Mesenchymal stem cell (in vitro differentiated cells and primary cell): Measurements from ENCODE around the gene CDC7.

Experiments
- DNase-seq: peaks from one replicate; pipeline ENCODE4 v3.0.0-alpha.2; 2013
- H2AFZ ChIP-seq: one replicate; pipeline ENCODE4 v1.6.1; 2013; ENCODE audit warnings: low read depth, mild to moderate bottlenecking, control low read depth, inconsistent platforms, low read length, moderate library complexity
- H2AK5ac ChIP-seq: 2 replicates; pipeline ENCODE4 v1.6.1; 2013; ENCODE audit warnings: low read length, moderate library complexity, mild to moderate bottlenecking, inconsistent platforms; ENCODE audit not compliant: severe bottlenecking
- H2BK120ac ChIP-seq: one replicate; pipeline ENCODE4 v1.6.1; 2013; ENCODE audit warnings: low read depth, mild to moderate bottlenecking, inconsistent platforms, low read length, moderate library complexity
- H2BK12ac ChIP-seq, 2 experiments: one replicate each; pipeline ENCODE4 v1.6.1; 2013; ENCODE audit warnings: inconsistent platforms in 2 of 2, low read length in 2 of 2, mild to moderate bottlenecking in 2 of 2, moderate library complexity in 2 of 2, control low read depth in 1 of 2
- H2BK15ac ChIP-seq: one replicate; pipeline ENCODE4 v1.6.1; 2013; ENCODE audit warnings: mild to moderate bottlenecking, low read depth, inconsistent platforms; ENCODE audit not compliant: poor library complexity, severe bottlenecking
- H2BK5ac ChIP-seq: 2 replicates; pipeline ENCODE4 v1.6.1; 2013; ENCODE audit warnings: low read depth, mild to moderate bottlenecking, low read length, control low read depth, inconsistent platforms; ENCODE audit not compliant: poor library complexity, severe bottlenecking
- H3K14ac ChIP-seq, 2 experiments: one replicate each; pipeline ENCODE4 v1.6.1; 2013; ENCODE audit warnings: inconsistent platforms in 2 of 2, low read length in 2 of 2, control low read depth in 1 of 2, mild to moderate bottlenecking in 1 of 2, moderate library complexity in 1 of 2
- H3K18ac ChIP-seq, 2 experiments: one replicate each; pipeline ENCODE4 v1.6.1; 2013; ENCODE audit warnings: inconsistent platforms in 2 of 2, low read length in 2 of 2, control low read depth in 1 of 2, low read depth in 1 of 2, mild to moderate bottlenecking in 1 of 2
- H3K23ac ChIP-seq, 2 experiments: one replicate each; pipeline ENCODE4 v1.6.1; 2013; ENCODE audit warnings: inconsistent platforms in 2 of 2, low read length in 2 of 2, mild to moderate bottlenecking in 2 of 2, moderate library complexity in 2 of 2, control low read depth in 1 of 2
- H3K27ac ChIP-seq: 2 replicates; pipeline ENCODE4 v1.5.1; 2013; ENCODE audit warnings: mild to moderate bottlenecking, moderate library complexity, low read length, control low read depth, inconsistent platforms; ENCODE audit not compliant: poor library complexity, severe bottlenecking
- H3K27me3 ChIP-seq, 2 experiments: 2 replicates each; pipeline versions ENCODE4 v1.6.1 to v1.7.0; 2013; ENCODE audit warnings: low read length in 2 of 2, mild to moderate bottlenecking in 2 of 2, moderate library complexity in 2 of 2, control low read depth in 1 of 2, inconsistent platforms in 1 of 2; ENCODE audit not compliant: control insufficient read depth in 1 of 2, insufficient read depth in 1 of 2
- H3K36me3 ChIP-seq, 2 experiments: 2 replicates each; pipeline versions ENCODE4 v1.6.1 to v1.7.0; 2013; ENCODE audit warnings: low read length in 2 of 2, control low read depth in 1 of 2, inconsistent platforms in 1 of 2, low read depth in 1 of 2, mild to moderate bottlenecking in 1 of 2; ENCODE audit not compliant: insufficient read depth in 2 of 2, control insufficient read depth in 1 of 2
- H3K4ac ChIP-seq, 2 experiments: one replicate each; pipeline ENCODE4 v1.6.1; 2013; ENCODE audit warnings: inconsistent platforms in 2 of 2, low read length in 2 of 2, mild to moderate bottlenecking in 2 of 2, moderate library complexity in 2 of 2, control low read depth in 1 of 2, low read depth in 1 of 2
- H3K4me1 ChIP-seq: 2 replicates; pipeline ENCODE4 v1.6.1; 2013; ENCODE audit warnings: low read depth, low read length, control low read depth; ENCODE audit not compliant: control insufficient read depth, insufficient read depth
- H3K4me2 ChIP-seq: 2 replicates; pipeline ENCODE4 v1.6.1; 2013; ENCODE audit warnings: low read length, mild to moderate bottlenecking, inconsistent platforms; ENCODE audit not compliant: poor library complexity, severe bottlenecking
- H3K4me3 ChIP-seq, 2 experiments: 2 replicates each; pipeline versions ENCODE4 v1.5.1 to v1.7.0; 2013; ENCODE audit warnings: low read length in 2 of 2, mild to moderate bottlenecking in 2 of 2, control low read depth in 1 of 2, low read depth in 1 of 2; ENCODE audit not compliant: insufficient read depth in 1 of 2
- H3K79me1 ChIP-seq: replicated peaks from 2 replicates; pipeline ENCODE4 v1.6.1; 2013; ENCODE audit warnings: mild to moderate bottlenecking, control low read depth, low read length, inconsistent platforms; ENCODE audit not compliant: poor library complexity, severe bottlenecking
- H3K9ac ChIP-seq: 2 replicates; pipeline ENCODE4 v1.7.0; 2013; ENCODE audit warnings: mild to moderate bottlenecking, low read length, moderate library complexity
- H3K9me3 ChIP-seq: 2 replicates; pipeline ENCODE4 v1.7.0; 2013; ENCODE audit warnings: mild to moderate bottlenecking, low read length; ENCODE audit not compliant: control insufficient read depth
- H4K8ac ChIP-seq: one replicate; pipeline ENCODE4 v1.6.1; 2013; ENCODE audit warnings: inconsistent platforms, mild to moderate bottlenecking, low read length, moderate library complexity
- H4K91ac ChIP-seq: one replicate; pipeline ENCODE4 v1.6.1; 2013; ENCODE audit warnings: mild to moderate bottlenecking, low read length, inconsistent platforms
- WGBS: methylation state at CpG from one replicate; pipeline ENCODE4 v1.1.7; 2013; ENCODE audit warnings: mixed read lengths; 5-methylcytosine and 5-hydroxymethylcytosine counted together

CDC7 gene

DNA sequence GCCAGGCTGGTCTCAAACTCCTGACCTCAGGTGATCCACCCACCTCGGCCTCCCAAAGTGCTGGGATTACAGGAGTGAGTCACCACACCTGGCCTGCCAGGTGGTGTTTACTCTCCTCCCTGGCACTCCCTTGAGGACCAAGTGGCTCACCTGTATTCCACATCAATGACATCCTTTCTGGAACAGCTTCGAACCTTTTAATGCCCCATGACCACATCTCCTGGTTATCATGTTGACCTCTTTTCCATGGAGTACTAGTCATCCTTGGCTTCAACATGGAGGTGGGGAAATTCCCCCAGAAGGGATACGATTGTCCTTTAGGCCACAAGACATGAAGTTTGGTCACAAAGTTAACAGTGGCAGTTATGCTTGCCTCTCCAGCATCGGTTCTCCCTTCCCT is 66.9 kb downstream of the CDC7 start:
- Histone ChIP-seq H2AK5ac (no peak overlapping the region), H3K4me2 (no peak overlapping the region), H2AFZ (no peak overlapping the region), H3K4me3 (peak overlapping the region in 1 of 2 experiments; percentile 30), H3K27ac (no peak overlapping the region), H2BK12ac (peak overlapping the region; percentile 28 to 54), H3K4me1 (peaks cover 5% of the 10 kb centered on the region), H3K9ac (peak overlapping the region; percentile 47), H2BK15ac (no peak overlapping the region), H4K8ac (no peak overlapping the region), H3K27me3 (no peaks in the 10 kb centered on the region), H2BK5ac (no peak overlapping the region), H4K91ac (peak overlapping the region; percentile 34), H3K9me3 (peaks cover 6% of the 10 kb centered on the region), H3K14ac (no peak overlapping the region), H3K18ac (no peak overlapping the region), H3K4ac (no peak overlapping the region), H3K36me3 (peaks cover 0 to 15% of the 10 kb centered on the region in 2 experiments), H3K23ac (no peak overlapping the region), H3K79me1 (no peaks in the 10 kb centered on the region), H2BK120ac (no peak overlapping the region)
- WGBS = 98% methylated on average over 4 of the region's 4 CpGs
- DNase-seq = no peak

DNA sequence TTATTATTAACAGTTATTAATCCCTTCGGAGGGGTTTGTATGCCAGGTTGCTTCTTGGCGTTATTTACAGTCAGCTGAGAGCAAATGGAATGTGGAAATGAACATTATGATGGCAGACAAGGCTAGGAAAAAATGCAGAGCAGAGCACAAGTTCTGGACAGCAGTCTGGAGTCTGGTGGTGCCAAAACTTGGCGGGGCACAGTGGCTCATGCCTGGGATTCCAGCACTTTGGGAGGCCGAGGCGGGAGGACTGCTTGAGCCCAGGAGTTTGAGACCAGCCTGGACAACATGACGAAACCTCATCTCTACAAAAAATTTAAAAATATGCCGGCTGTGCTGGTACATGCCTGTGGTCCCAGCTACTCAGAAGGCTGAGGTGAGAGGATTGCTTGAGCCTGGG is 67.6 kb downstream of the CDC7 start:
- H3K23ac ChIP-seq = no peak overlapping the region
- H4K91ac ChIP-seq = no peak overlapping the region
- peaks cover 0 to 15% of the 10 kb centered on the region in 2 experiments for H3K36me3 ChIP-seq
- H3K4me2 ChIP-seq = no peak overlapping the region
- no peak overlapping the region for H2AK5ac ChIP-seq
- H4K8ac ChIP-seq = no peak overlapping the region
- no peak overlapping the region for H3K14ac ChIP-seq
- H3K27me3 ChIP-seq = no peaks in the 10 kb centered on the region
- H3K9me3 ChIP-seq = peaks cover 6% of the 10 kb centered on the region
- no peak overlapping the region for H3K18ac ChIP-seq
- H3K27ac ChIP-seq = no peak overlapping the region
- H2BK5ac ChIP-seq = no peak overlapping the region
- DNase-seq = no peak
- H2BK15ac ChIP-seq = no peak overlapping the region
- H2BK120ac ChIP-seq = no peak overlapping the region
- no peak overlapping the region for H2AFZ ChIP-seq
- peak overlapping the region; percentile 47 for H3K9ac ChIP-seq
- H3K4me1 ChIP-seq = peaks cover 5% of the 10 kb centered on the region
- H3K4me3 ChIP-seq = peak overlapping the region in 1 of 2 experiments; percentile 30
- 97% methylated on average over 6 of the region's 7 CpGs for WGBS
- no peaks in the 10 kb centered on the region for H3K79me1 ChIP-seq
- H2BK12ac ChIP-seq = no peak overlapping the region
- no peak overlapping the region for H3K4ac ChIP-seq

DNA sequence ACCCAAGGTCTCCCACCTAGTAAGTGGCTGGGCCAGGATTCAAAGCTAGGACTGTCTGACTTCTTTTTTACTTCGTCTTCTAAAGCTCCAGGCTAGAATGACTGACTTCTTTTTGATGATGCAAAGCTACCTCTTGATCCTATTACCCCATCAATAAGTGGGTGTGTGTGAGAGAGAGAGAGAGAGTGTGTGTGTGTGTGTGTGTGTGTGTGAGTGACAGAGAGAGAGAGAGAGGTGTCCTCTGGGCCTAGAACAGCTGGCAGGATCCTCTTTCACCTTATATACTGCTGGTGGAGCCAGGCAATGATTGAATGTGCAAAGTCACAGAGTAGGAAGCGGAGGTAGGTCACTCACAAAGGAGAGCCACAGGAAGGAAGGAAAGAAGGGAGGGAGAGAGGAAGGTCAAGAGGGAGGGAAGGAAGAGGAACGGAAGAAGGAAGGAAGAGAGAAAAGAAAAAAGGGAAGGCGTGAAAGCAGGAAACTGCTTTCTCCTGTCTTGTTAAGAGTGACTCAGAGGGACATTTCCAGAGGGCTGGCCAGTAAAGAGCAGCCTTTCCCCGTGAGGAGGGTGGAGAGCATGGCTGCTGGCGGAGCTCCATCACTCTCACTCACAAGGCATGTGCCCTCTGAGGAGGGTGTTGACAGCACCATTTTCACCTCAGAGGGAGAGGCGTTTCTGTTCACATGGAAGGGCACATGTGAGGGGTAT is 68.9 kb downstream of the CDC7 start:
- Histone ChIP-seq H4K8ac (peak overlapping the region; percentile 88), H3K9ac (peak overlapping the region; percentile 82), H2BK5ac (peak overlapping the region; percentile 85), H3K4me2 (no peak overlapping the region), H4K91ac (peak overlapping the region; percentile 74), H3K4me1 (peaks cover 5% of the 10 kb centered on the region), H3K36me3 (peaks cover 0 to 15% of the 10 kb centered on the region in 2 experiments), H2AFZ (no peak overlapping the region), H2BK15ac (no peak overlapping the region), H3K79me1 (no peaks in the 10 kb centered on the region), H3K23ac (peak overlapping the region in 1 of 2 experiments; percentile 42), H3K27me3 (no peaks in the 10 kb centered on the region), H2AK5ac (peak overlapping the region; percentile 68), H2BK120ac (peak overlapping the region; percentile 44), H3K14ac (no peak overlapping the region), H3K9me3 (no peaks in the 10 kb centered on the region), H3K18ac (peak overlapping the region; percentile 81 to 89), H3K4me3 (peak overlapping the region in 1 of 2 experiments; percentile 55), H2BK12ac (peak overlapping the region; percentile 33 to 84), H3K27ac (peak overlapping the region; percentile 55), H3K4ac (peak overlapping the region in 1 of 2 experiments; percentile 17)
- DNase-seq = peak; percentile 75
- WGBS = 44% methylated on average over 7 of the region's 7 CpGs

DNA sequence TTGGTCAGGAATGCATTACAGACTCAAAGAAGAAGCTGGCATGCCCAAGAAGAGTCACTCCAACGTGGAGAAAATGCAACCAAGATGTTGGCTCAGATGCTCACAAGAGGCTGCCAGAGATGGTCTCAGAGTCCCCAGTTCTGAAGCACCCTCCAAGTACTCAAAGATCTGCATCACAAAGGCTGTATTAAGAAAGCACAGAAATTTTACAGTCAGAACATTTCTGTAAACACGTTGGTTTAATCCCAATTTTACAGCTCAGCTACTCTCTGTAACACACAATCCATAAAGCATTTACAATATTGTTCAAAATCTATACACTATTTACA is 69.4 kb downstream of the CDC7 start:
- Histone ChIP-seq H3K9me3 (no peaks in the 10 kb centered on the region), H3K23ac (no peak overlapping the region), H3K79me1 (no peaks in the 10 kb centered on the region), H2BK12ac (peak overlapping the region; percentile 33 to 84), H3K9ac (peak overlapping the region; percentile 82), H3K14ac (no peak overlapping the region), H2BK120ac (no peak overlapping the region), H4K8ac (peak overlapping the region; percentile 48), H2AFZ (no peak overlapping the region), H3K27ac (peak overlapping the region; percentile 6), H3K18ac (peak overlapping the region; percentile 61 to 89), H3K27me3 (no peaks in the 10 kb centered on the region), H2BK15ac (no peak overlapping the region), H3K4me3 (no peak overlapping the region), H3K36me3 (peaks cover 0 to 15% of the 10 kb centered on the region in 2 experiments), H4K91ac (no peak overlapping the region), H3K4ac (peak overlapping the region in 1 of 2 experiments; percentile 4), H2BK5ac (no peak overlapping the region), H3K4me1 (peaks cover 5% of the 10 kb centered on the region), H3K4me2 (no peak overlapping the region), H2AK5ac (no peak overlapping the region)
- 90% methylated on average over 2 of the region's 2 CpGs for WGBS
- no peak for DNase-seq
